WTC11 (cell line): ENCODE measurements around the gene POU2F1. TPM values are rescaled to one million over a fixed set of nuclear protein-coding genes. Genes with fewer than 3 reads are reported as not detected.

ENCODE experiments used
- ATAC-seq: fragments of 200-7000 bp; cut with Tn5 transposase; 2 replicates; pipeline ENCODE4 v1.10.0; 2021; ENCODE audit warnings: mild to moderate bottlenecking, moderate library complexity
- CTCF ChIA-PET: fragments of 300-600 bp; sonication (Branson Sonifier 250); formaldehyde crosslinking; loops from one replicate; lab custom pipeline; 2021; ENCODE audit warnings: antibody characterized with exemption; lab: Charles Lee
- POLR2A ChIA-PET: fragments of 350-600 bp; sonication (Branson Sonifier 250); formaldehyde crosslinking; loops from one replicate; lab custom pipeline; 2021; ENCODE audit warnings: antibody characterized with exemption; lab: Charles Lee
- DNase-seq: peaks from one replicate; pipeline ENCODE4 v3.0.0; 2021; ENCODE audit warnings: low spot score
- H3K27ac Mint-ChIP-seq: 2 replicates; pipeline ENCODE4 v1.8.0; 2021; ENCODE audit warnings: mixed read lengths
- H3K27me3 Mint-ChIP-seq: 2 replicates; pipeline ENCODE4 v1.8.0; 2021; ENCODE audit warnings: low read depth, mild to moderate bottlenecking, moderate library complexity, mixed read lengths
- H3K36me3 Mint-ChIP-seq: 2 replicates; pipeline ENCODE4 v1.8.0; 2021; ENCODE audit warnings: mixed read lengths
- H3K4me1 Mint-ChIP-seq: 2 replicates; pipeline ENCODE4 v1.8.0; 2022; ENCODE audit warnings: mixed read lengths
- H3K4me3 Mint-ChIP-seq: 2 replicates; pipeline ENCODE4 v1.8.0; 2021; ENCODE audit warnings: mild to moderate bottlenecking, moderate library complexity, mixed read lengths
- H3K9me3 Mint-ChIP-seq: 2 replicates; pipeline ENCODE4 v1.8.0; 2021; ENCODE audit warnings: mixed read lengths
- ATF1 ChIP-seq: sonication (generic); formaldehyde crosslinking; IDR thresholded peaks from 2 replicates; pipeline ENCODE4 v1.8.1; 2023; ENCODE audit warnings: mild to moderate bottlenecking, moderate library complexity, missing genetic modification reagents
- JUN ChIP-seq: sonication (generic); formaldehyde crosslinking; IDR thresholded peaks from 2 replicates; pipeline ENCODE4 v1.8.0; 2023; ENCODE audit warnings: mild to moderate bottlenecking, missing genetic modification reagents
- MYBL2 ChIP-seq: sonication (generic); formaldehyde crosslinking; IDR thresholded peaks from 2 replicates; pipeline ENCODE4 v1.8.1; 2023; ENCODE audit warnings: mild to moderate bottlenecking, moderate library complexity, missing genetic modification reagents
- NFYB ChIP-seq: sonication (generic); formaldehyde crosslinking; conservative IDR thresholded peaks from 2 replicates; pipeline ENCODE4 v1.8.0; 2022; ENCODE audit warnings: low read depth, missing genetic modification reagents
- NR3C1 ChIP-seq: sonication (generic); formaldehyde crosslinking; conservative IDR thresholded peaks from 2 replicates; pipeline ENCODE4 v1.8.1; 2023; ENCODE audit warnings: low read depth, mild to moderate bottlenecking, missing genetic modification reagents
- RELA ChIP-seq: sonication (generic); formaldehyde crosslinking; IDR thresholded peaks from 2 replicates; pipeline ENCODE4 v1.8.1; 2022; ENCODE audit warnings: missing genetic modification reagents, mild to moderate bottlenecking, borderline replicate concordance
- SMAD3 ChIP-seq: sonication (generic); formaldehyde crosslinking; IDR thresholded peaks from 2 replicates; pipeline ENCODE4 v1.8.0; 2022; ENCODE audit warnings: missing genetic modification reagents, mild to moderate bottlenecking, borderline replicate concordance
- SMAD4 ChIP-seq: sonication (generic); formaldehyde crosslinking; IDR thresholded peaks from 2 replicates; pipeline ENCODE4 v1.8.0; 2022; ENCODE audit warnings: mild to moderate bottlenecking, missing genetic modification reagents
- ZBTB21 ChIP-seq: sonication (generic); formaldehyde crosslinking; IDR thresholded peaks from 2 replicates; pipeline ENCODE4 v1.8.1; 2023; ENCODE audit warnings: mild to moderate bottlenecking, missing genetic modification reagents, borderline replicate concordance
- ZNF232 ChIP-seq: sonication (generic); formaldehyde crosslinking; IDR thresholded peaks from 2 replicates; pipeline ENCODE4 v1.8.0; 2022; ENCODE audit warnings: mild to moderate bottlenecking, missing genetic modification reagents
- ZNF317 ChIP-seq: sonication (generic); formaldehyde crosslinking; IDR thresholded peaks from 2 replicates; pipeline ENCODE4 v1.8.1; 2023; ENCODE audit warnings: low read depth, mild to moderate bottlenecking, moderate library complexity, missing genetic modification reagents, borderline replicate concordance
- ZNF396 ChIP-seq: fragments of 250-450 bp; sonication (Bioruptor Pico); IDR thresholded peaks from 2 replicates; pipeline ENCODE4 v1.8.0; 2021; ENCODE audit warnings: mild to moderate bottlenecking, moderate library complexity, borderline replicate concordance
- ZNF416 ChIP-seq: fragments of 250-450 bp; sonication (Bioruptor Pico); IDR thresholded peaks from 2 replicates; pipeline ENCODE4 v1.9.0; 2021; ENCODE audit warnings: mild to moderate bottlenecking, inconsistent platforms
- total RNA-seq: library from RNA; stranded (reverse); gene quantifications from 3 replicates; pipeline ENCODE4 v1.2.3, GENCODE V29; 2021
- TF ChIP-seq, protein P1 (sequence below): fragments of 200-600 bp; IDR thresholded peaks from 2 replicates; pipeline ENCODE4 v1.8.0; 2022; ENCODE audit warnings: antibody characterized with exemption
- TF ChIP-seq, protein P2 (sequence below): sonication (generic); formaldehyde crosslinking; IDR thresholded peaks from 2 replicates; pipeline ENCODE4 v1.8.1; 2022; ENCODE audit warnings: low read depth, mild to moderate bottlenecking, moderate library complexity, missing genetic modification reagents, borderline replicate concordance
- TF ChIP-seq, protein P3 (sequence below): sonication (generic); formaldehyde crosslinking; IDR thresholded peaks from 2 replicates; pipeline ENCODE4 v1.8.1; 2023; ENCODE audit warnings: mild to moderate bottlenecking, moderate library complexity, missing genetic modification reagents
- TF ChIP-seq, protein P4 (sequence below): fragments of 250-450 bp; sonication (Bioruptor Pico); IDR thresholded peaks from 2 replicates; pipeline ENCODE4 v1.9.0; 2021; ENCODE audit warnings: mild to moderate bottlenecking
- TF ChIP-seq, protein P5 (sequence below): sonication (generic); formaldehyde crosslinking; IDR thresholded peaks from 2 replicates; pipeline ENCODE4 v1.8.1; 2023; ENCODE audit warnings: mild to moderate bottlenecking, missing genetic modification reagents
- TF ChIP-seq, protein P6 (sequence below): sonication (generic); formaldehyde crosslinking; IDR thresholded peaks from 2 replicates; pipeline ENCODE4 v1.8.0; 2023; ENCODE audit warnings: mild to moderate bottlenecking, missing genetic modification reagents

The POU2F1 gene
- total RNA-seq, 1 experiment from 2014 or later = 51.3 TPM

DNA sequence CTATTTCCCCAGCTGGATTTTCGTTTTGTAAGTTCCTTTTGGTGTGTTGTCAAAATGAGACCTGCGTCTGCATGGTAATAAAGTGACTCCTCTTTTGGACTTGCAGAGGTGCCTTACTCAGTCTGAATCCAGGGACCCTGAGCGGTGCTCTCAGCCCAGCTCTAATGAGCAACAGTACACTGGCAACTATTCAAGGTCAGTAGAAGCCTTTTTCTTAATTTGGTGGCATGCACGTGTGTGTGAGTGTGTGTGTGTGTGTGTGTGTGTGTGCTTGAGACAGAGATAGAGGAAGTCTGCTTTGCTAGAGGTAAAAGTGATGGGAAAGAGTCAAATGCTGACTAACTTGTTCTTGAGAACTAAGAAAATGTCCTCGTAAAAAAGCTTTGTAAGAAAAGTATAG is 192.2 kb downstream of the POU2F1 start:
- Mint-ChIP-seq H3K9me3 (no peaks in the 10 kb centered on the region), H3K4me3 (no peak overlapping the region), H3K36me3 (peaks cover 46% of the 10 kb centered on the region), H3K4me1 (peaks cover 18% of the 10 kb centered on the region)
- ChIA-PET CTCF (interaction anchor here (1.3 kb wide), 1 partner anchor 70 kb away, joined by 3 read pairs; no protein-coding TSS in a partner anchor), POLR2A (no interaction called here)
- no peak for DNase-seq
- TF ChIP-seq, protein P1, sequence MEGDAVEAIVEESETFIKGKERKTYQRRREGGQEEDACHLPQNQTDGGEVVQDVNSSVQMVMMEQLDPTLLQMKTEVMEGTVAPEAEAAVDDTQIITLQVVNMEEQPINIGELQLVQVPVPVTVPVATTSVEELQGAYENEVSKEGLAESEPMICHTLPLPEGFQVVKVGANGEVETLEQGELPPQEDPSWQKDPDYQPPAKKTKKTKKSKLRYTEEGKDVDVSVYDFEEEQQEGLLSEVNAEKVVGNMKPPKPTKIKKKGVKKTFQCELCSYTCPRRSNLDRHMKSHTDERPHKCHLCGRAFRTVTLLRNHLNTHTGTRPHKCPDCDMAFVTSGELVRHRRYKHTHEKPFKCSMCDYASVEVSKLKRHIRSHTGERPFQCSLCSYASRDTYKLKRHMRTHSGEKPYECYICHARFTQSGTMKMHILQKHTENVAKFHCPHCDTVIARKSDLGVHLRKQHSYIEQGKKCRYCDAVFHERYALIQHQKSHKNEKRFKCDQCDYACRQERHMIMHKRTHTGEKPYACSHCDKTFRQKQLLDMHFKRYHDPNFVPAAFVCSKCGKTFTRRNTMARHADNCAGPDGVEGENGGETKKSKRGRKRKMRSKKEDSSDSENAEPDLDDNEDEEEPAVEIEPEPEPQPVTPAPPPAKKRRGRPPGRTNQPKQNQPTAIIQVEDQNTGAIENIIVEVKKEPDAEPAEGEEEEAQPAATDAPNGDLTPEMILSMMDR = no peak
- no peak for TF ChIP-seq RELA (CRISPR knock-in tag)
- TF ChIP-seq ATF1 = no peak
- TF ChIP-seq, protein P2, sequence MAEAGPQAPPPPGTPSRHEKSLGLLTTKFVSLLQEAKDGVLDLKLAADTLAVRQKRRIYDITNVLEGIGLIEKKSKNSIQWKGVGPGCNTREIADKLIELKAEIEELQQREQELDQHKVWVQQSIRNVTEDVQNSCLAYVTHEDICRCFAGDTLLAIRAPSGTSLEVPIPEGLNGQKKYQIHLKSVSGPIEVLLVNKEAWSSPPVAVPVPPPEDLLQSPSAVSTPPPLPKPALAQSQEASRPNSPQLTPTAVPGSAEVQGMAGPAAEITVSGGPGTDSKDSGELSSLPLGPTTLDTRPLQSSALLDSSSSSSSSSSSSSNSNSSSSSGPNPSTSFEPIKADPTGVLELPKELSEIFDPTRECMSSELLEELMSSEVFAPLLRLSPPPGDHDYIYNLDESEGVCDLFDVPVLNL = no peak
- TF ChIP-seq NFYB = no peak
- TF ChIP-seq ZBTB21 (CRISPR knock-in tag) = no peak
- TF ChIP-seq MYBL2 (CRISPR knock-in tag) = no peak
- TF ChIP-seq NR3C1 (CRISPR knock-in tag) = no peak
- TF ChIP-seq ZNF396 (CRISPR knock-in tag) = no peak
- no peak for TF ChIP-seq ZNF317 (CRISPR knock-in tag)
- no peak for TF ChIP-seq ZNF232 (CRISPR knock-in tag)
- no peak for TF ChIP-seq ZNF416 (CRISPR knock-in tag)
- TF ChIP-seq, protein P3, sequence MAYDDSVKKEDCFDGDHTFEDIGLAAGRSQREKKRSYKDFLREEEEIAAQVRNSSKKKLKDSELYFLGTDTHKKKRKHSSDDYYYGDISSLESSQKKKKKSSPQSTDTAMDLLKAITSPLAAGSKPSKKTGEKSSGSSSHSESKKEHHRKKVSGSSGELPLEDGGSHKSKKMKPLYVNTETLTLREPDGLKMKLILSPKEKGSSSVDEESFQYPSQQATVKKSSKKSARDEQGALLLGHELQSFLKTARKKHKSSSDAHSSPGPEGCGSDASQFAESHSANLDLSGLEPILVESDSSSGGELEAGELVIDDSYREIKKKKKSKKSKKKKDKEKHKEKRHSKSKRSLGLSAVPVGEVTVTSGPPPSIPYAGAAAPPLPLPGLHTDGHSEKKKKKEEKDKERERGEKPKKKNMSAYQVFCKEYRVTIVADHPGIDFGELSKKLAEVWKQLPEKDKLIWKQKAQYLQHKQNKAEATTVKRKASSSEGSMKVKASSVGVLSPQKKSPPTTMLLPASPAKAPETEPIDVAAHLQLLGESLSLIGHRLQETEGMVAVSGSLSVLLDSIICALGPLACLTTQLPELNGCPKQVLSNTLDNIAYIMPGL (CRISPR knock-in tag) = no peak
- TF ChIP-seq, protein P4, sequence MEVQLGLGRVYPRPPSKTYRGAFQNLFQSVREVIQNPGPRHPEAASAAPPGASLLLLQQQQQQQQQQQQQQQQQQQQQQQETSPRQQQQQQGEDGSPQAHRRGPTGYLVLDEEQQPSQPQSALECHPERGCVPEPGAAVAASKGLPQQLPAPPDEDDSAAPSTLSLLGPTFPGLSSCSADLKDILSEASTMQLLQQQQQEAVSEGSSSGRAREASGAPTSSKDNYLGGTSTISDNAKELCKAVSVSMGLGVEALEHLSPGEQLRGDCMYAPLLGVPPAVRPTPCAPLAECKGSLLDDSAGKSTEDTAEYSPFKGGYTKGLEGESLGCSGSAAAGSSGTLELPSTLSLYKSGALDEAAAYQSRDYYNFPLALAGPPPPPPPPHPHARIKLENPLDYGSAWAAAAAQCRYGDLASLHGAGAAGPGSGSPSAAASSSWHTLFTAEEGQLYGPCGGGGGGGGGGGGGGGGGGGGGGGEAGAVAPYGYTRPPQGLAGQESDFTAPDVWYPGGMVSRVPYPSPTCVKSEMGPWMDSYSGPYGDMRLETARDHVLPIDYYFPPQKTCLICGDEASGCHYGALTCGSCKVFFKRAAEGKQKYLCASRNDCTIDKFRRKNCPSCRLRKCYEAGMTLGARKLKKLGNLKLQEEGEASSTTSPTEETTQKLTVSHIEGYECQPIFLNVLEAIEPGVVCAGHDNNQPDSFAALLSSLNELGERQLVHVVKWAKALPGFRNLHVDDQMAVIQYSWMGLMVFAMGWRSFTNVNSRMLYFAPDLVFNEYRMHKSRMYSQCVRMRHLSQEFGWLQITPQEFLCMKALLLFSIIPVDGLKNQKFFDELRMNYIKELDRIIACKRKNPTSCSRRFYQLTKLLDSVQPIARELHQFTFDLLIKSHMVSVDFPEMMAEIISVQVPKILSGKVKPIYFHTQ (CRISPR knock-in tag) = no peak
- no peak for TF ChIP-seq JUN (CRISPR knock-in tag)
- TF ChIP-seq, protein P5, sequence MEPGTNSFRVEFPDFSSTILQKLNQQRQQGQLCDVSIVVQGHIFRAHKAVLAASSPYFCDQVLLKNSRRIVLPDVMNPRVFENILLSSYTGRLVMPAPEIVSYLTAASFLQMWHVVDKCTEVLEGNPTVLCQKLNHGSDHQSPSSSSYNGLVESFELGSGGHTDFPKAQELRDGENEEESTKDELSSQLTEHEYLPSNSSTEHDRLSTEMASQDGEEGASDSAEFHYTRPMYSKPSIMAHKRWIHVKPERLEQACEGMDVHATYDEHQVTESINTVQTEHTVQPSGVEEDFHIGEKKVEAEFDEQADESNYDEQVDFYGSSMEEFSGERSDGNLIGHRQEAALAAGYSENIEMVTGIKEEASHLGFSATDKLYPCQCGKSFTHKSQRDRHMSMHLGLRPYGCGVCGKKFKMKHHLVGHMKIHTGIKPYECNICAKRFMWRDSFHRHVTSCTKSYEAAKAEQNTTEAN (CRISPR knock-in tag) = no peak
- TF ChIP-seq SMAD4 (CRISPR knock-in tag) = no peak
- TF ChIP-seq, protein P6, sequence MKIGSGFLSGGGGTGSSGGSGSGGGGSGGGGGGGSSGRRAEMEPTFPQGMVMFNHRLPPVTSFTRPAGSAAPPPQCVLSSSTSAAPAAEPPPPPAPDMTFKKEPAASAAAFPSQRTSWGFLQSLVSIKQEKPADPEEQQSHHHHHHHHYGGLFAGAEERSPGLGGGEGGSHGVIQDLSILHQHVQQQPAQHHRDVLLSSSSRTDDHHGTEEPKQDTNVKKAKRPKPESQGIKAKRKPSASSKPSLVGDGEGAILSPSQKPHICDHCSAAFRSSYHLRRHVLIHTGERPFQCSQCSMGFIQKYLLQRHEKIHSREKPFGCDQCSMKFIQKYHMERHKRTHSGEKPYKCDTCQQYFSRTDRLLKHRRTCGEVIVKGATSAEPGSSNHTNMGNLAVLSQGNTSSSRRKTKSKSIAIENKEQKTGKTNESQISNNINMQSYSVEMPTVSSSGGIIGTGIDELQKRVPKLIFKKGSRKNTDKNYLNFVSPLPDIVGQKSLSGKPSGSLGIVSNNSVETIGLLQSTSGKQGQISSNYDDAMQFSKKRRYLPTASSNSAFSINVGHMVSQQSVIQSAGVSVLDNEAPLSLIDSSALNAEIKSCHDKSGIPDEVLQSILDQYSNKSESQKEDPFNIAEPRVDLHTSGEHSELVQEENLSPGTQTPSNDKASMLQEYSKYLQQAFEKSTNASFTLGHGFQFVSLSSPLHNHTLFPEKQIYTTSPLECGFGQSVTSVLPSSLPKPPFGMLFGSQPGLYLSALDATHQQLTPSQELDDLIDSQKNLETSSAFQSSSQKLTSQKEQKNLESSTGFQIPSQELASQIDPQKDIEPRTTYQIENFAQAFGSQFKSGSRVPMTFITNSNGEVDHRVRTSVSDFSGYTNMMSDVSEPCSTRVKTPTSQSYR (CRISPR knock-in tag) = no peak
- TF ChIP-seq SMAD3 = no peak
- TF ChIP-seq, all 79 proteins: peak for 0
- Mint-ChIP-seq H3K27me3 (no peaks in the 10 kb centered on the region), H3K27ac (peak overlapping the region; percentile 46; the same call in 1 of the 2 replicates)
- no peak for ATAC-seq
